Cardiac fibroblast (primary cell): Measurements from ENCODE around the gene CMTR2.
"Not testable (repeated sequence)": the region's sequence is repeated elsewhere in the genome, so short reads cannot be mapped to it uniquely, and the experiment has no call there.

Experiments
- DNase-seq, 2 donors: peaks; one replicate each; pipeline versions ENCODE4 v3.0.0 to v3.0.0-alpha.2; 2010; ENCODE audit warnings: low read depth in 2 of 2
- H3K4me3 ChIP-seq, 2 donors: replicated peaks in 1 of 2; 1 replicate in 1 of 2; 2 replicates in 1 of 2; pipeline ENCODE4 v1.5.1; 2011; ENCODE audit warnings: low read depth in 2 of 2, low read length in 2 of 2, mild to moderate bottlenecking in 2 of 2, moderate library complexity in 1 of 2
- CTCF ChIP-seq: IDR thresholded peaks from one replicate; pipeline ENCODE4 v1.5.1; 2011; ENCODE audit warnings: low read depth, mild to moderate bottlenecking, low read length, inconsistent platforms

The CMTR2 gene

GRCh38 chr16:71295950-71296349 lies 6.7 kb upstream of the CMTR2 start:
- TF ChIP-seq CTCF = no peak
- no peak overlapping the region for H3K4me3 ChIP-seq
- DNase-seq = no peak

- no peak for TF ChIP-seq CTCF
- no peak overlapping the region for H3K4me3 ChIP-seq
- peak; percentile 16 to 65 for DNase-seq
These were observed 4.7 kb upstream of the CMTR2 start for GRCh38 chr16:71293919-71294318.

- H3K4me3 ChIP-seq, DNase-seq: not testable (repeated sequence)
These were observed 2.9 kb upstream of the CMTR2 start for GRCh38 chr16:71292095-71292494.

GRCh38 chr16:71289732-71290062 lies 495 bp upstream of the CMTR2 start:
- TF ChIP-seq CTCF = no peak
- no peak for DNase-seq
- H3K4me3 ChIP-seq = peak overlapping the region; percentile 25 to 76

GRCh38 chr16:71288570-71288889 lies 672 bp downstream of the CMTR2 start:
- H3K4me3 ChIP-seq = peak overlapping the region; percentile 72 to 76
- DNase-seq = no peak
- TF ChIP-seq CTCF = no peak

- H3K4me3 ChIP-seq = peak overlapping the region; percentile 72 to 76
- TF ChIP-seq CTCF = no peak
- no peak for DNase-seq
These were observed 1.3 kb downstream of the CMTR2 start for GRCh38 chr16:71287911-71288310.

- no peak overlapping the region for H3K4me3 ChIP-seq
- no peak for TF ChIP-seq CTCF
- no peak for DNase-seq
These were observed 1.7 kb downstream of the CMTR2 start for GRCh38 chr16:71287454-71287853.

- no peak overlapping the region for H3K4me3 ChIP-seq
- DNase-seq = no peak
- TF ChIP-seq CTCF = no peak
These were observed 5.6 kb downstream of the CMTR2 start for GRCh38 chr16:71283612-71284011.
